ENCODE data around the gene RBM15.

Gene RBM15

GRCh38 chr1:110302836-110303235 is 36.3 kb upstream of the RBM15 start:
- no peaks in the 10 kb centered on the region for H3K9me3 ChIP-seq (replicated peaks; ENCODE audit: insufficient read depth, low read length)
- no peaks in the 10 kb centered on the region for H3K27me3 ChIP-seq (replicated peaks; ENCODE audit: insufficient read depth, low read length)
- no peaks in the 10 kb centered on the region for H4K20me1 ChIP-seq (ENCODE audit: insufficient read depth, low read length)
- H3K4me3 ChIP-seq (ENCODE audit: low read length) = no peak overlapping the region
- no peak overlapping the region for H2AFZ ChIP-seq (ENCODE audit: low read length)
- no peak for DNase-seq
- H3K9me2 ChIP-seq (replicated peaks; ENCODE audit: insufficient read depth, low read length) = no peaks in the 10 kb centered on the region
- no peak overlapping the region for H3K27ac ChIP-seq (ENCODE audit: low read length)
- H3F3A ChIP-seq (ENCODE audit: insufficient read depth, low read length) = no peaks in the 10 kb centered on the region
- no peaks in the 10 kb centered on the region for H3K36me3 ChIP-seq (replicated peaks; ENCODE audit: insufficient read depth, low read length)
- H3K79me2 ChIP-seq (ENCODE audit: low read length) = no peaks in the 10 kb centered on the region
- H3K4me2 ChIP-seq (ENCODE audit: low read depth, low read length) = no peak overlapping the region
- no peak for TF ChIP-seq EZH2phosphoT487 (IDR thresholded peaks at IDR 0.05; ENCODE audit: low read length)
- no peak for TF ChIP-seq EZH2 (optimal IDR thresholded peaks at IDR 0.05; ENCODE audit: low read depth, low read length)
- no peak for TF ChIP-seq CTCF (IDR thresholded peaks at IDR 0.05; ENCODE audit: low read length)
- no peaks in the 10 kb centered on the region for H3K4me1 ChIP-seq (ENCODE audit: low read length)
- no peak overlapping the region for H3K9ac ChIP-seq (ENCODE audit: low read length)

GRCh38 chr1:110305900-110306420 is 33.2 kb upstream of the RBM15 start:
- Histone ChIP-seq H3K27ac (ENCODE audit: low read length) (no peak overlapping the region), H3K36me3 (replicated peaks; ENCODE audit: insufficient read depth, low read length) (no peaks in the 10 kb centered on the region), H3K9me3 (replicated peaks; ENCODE audit: insufficient read depth, low read length) (no peaks in the 10 kb centered on the region), H2AFZ (ENCODE audit: low read length) (no peak overlapping the region), H3K9ac (ENCODE audit: low read length) (no peak overlapping the region), H3F3A (ENCODE audit: insufficient read depth, low read length) (no peaks in the 10 kb centered on the region), H3K9me2 (replicated peaks; ENCODE audit: insufficient read depth, low read length) (no peaks in the 10 kb centered on the region), H3K27me3 (replicated peaks; ENCODE audit: insufficient read depth, low read length) (no peaks in the 10 kb centered on the region), H3K4me2 (ENCODE audit: low read depth, low read length) (no peak overlapping the region), H3K4me3 (ENCODE audit: low read length) (no peak overlapping the region), H4K20me1 (ENCODE audit: insufficient read depth, low read length) (no peaks in the 10 kb centered on the region), H3K4me1 (ENCODE audit: low read length) (no peaks in the 10 kb centered on the region), H3K79me2 (ENCODE audit: low read length) (no peaks in the 10 kb centered on the region)
- no peak for TF ChIP-seq EZH2 (optimal IDR thresholded peaks at IDR 0.05; ENCODE audit: low read depth, low read length)
- TF ChIP-seq EZH2phosphoT487 (IDR thresholded peaks at IDR 0.05; ENCODE audit: low read length) = no peak
- TF ChIP-seq CTCF (IDR thresholded peaks at IDR 0.05; ENCODE audit: low read length) = no peak
- no peak for DNase-seq

GRCh38 chr1:110307239-110307974 is 31.8 kb upstream of the RBM15 start:
- Histone ChIP-seq H3K79me2 (ENCODE audit: low read length) (no peaks in the 10 kb centered on the region), H3K9me3 (replicated peaks; ENCODE audit: insufficient read depth, low read length) (no peaks in the 10 kb centered on the region), H3K9me2 (replicated peaks; ENCODE audit: insufficient read depth, low read length) (no peaks in the 10 kb centered on the region), H3K9ac (ENCODE audit: low read length) (no peak overlapping the region), H3F3A (ENCODE audit: insufficient read depth, low read length) (no peaks in the 10 kb centered on the region), H3K27me3 (replicated peaks; ENCODE audit: insufficient read depth, low read length) (no peaks in the 10 kb centered on the region), H4K20me1 (ENCODE audit: insufficient read depth, low read length) (no peaks in the 10 kb centered on the region), H2AFZ (ENCODE audit: low read length) (no peak overlapping the region), H3K4me3 (ENCODE audit: low read length) (no peak overlapping the region), H3K36me3 (replicated peaks; ENCODE audit: insufficient read depth, low read length) (no peaks in the 10 kb centered on the region), H3K4me2 (ENCODE audit: low read depth, low read length) (no peak overlapping the region), H3K27ac (ENCODE audit: low read length) (no peak overlapping the region), H3K4me1 (ENCODE audit: low read length) (no peaks in the 10 kb centered on the region)
- TF ChIP-seq EZH2phosphoT487 (IDR thresholded peaks at IDR 0.05; ENCODE audit: low read length) = no peak
- TF ChIP-seq CTCF (IDR thresholded peaks at IDR 0.05; ENCODE audit: low read length) = no peak
- no peak for TF ChIP-seq EZH2 (optimal IDR thresholded peaks at IDR 0.05; ENCODE audit: low read depth, low read length)
- no peak for DNase-seq

Data from MM.1S (cell line).